GM12873 (cell line): ENCODE results near the gene NRBF2.

Experiments
- CTCF ChIP-seq: IDR thresholded peaks from 2 replicates; pipeline ENCODE4 v1.5.1; 2012; ENCODE audit warnings: low read depth, mild to moderate bottlenecking, moderate library complexity, low read length, control low read depth; ENCODE audit not compliant: insufficient read depth; ENCODE audit errors: missing control alignments

The NRBF2 gene

GRCh38 chr10:63129888-63130287 is 3.2 kb upstream of the NRBF2 start:
- TF ChIP-seq CTCF = no peak

GRCh38 chr10:63132651-63133055 is 475 bp upstream of the NRBF2 start:
- no peak for TF ChIP-seq CTCF

- TF ChIP-seq CTCF = no peak
These were observed 861 bp downstream of the NRBF2 start for GRCh38 chr10:63133821-63134557.

- TF ChIP-seq CTCF = no peak
These were observed 4.2 kb downstream of the NRBF2 start for GRCh38 chr10:63137306-63137705.

- TF ChIP-seq CTCF = no peak
These were observed 6.9 kb downstream of the NRBF2 start for GRCh38 chr10:63140077-63140476.

GRCh38 chr10:63142136-63142535 is 9.0 kb downstream of the NRBF2 start:
- no peak for TF ChIP-seq CTCF

- TF ChIP-seq CTCF = no peak
These were observed 10.9 kb downstream of the NRBF2 start for GRCh38 chr10:63143987-63144386.
